Measurements from ENCODE around the gene ECT2L. TPM values are rescaled to one million over a fixed set of nuclear protein-coding genes. Genes with fewer than 3 reads are reported as not detected.

The ECT2L gene
- total and polyA plus RNA-seq, 2 of the 13 experiments (the other 11 are each of a cell fraction or from before 2014, with no cell fraction given), result 0.12 TPM; not detected in 1

- TF ChIP-seq ZNF276 (CRISPR knock-in tag; IDR thresholded peaks at IDR 0.05; ENCODE audit: low read depth), result no peak; the same call in 1 of the 2 replicates
- no peak for TF ChIP-seq ZNF674 (CRISPR knock-in tag; IDR thresholded peaks at IDR 0.05; ENCODE audit: low read depth)
- TF ChIP-seq HDAC6 (IDR thresholded peaks at IDR 0.05; ENCODE audit: low read depth, low read length), result no peak
- TF ChIP-seq TBX3 (IDR thresholded peaks at IDR 0.05; ENCODE audit: borderline replicate concordance), result 0 out of 2 replicates have a peak, but pooled peaks have one; percentile 46
- no peak for TF ChIP-seq NONO (IDR thresholded peaks at IDR 0.05)
- peak; percentile 82; the same call in 1 of the 2 replicates for TF ChIP-seq NONO (CRISPR knock-in tag; conservative IDR thresholded peaks at IDR 0.05)
- TF ChIP-seq U2AF1 (optimal IDR thresholded peaks at IDR 0.05; ENCODE audit: low read depth, low read length), result no peak
- peak; percentile 69 for TF ChIP-seq ZFY (CRISPR knock-in tag; IDR thresholded peaks at IDR 0.05)
- no peak; the same call in 1 of the 2 replicates for TF ChIP-seq ARNT2 (CRISPR knock-in tag; IDR thresholded peaks at IDR 0.05; ENCODE audit: low read depth)
- 0 out of 2 replicates have a peak, but pooled peaks have one; percentile 32 for TF ChIP-seq REL (CRISPR knock-in tag; conservative IDR thresholded peaks at IDR 0.05)
- TF ChIP-seq ZNF562 (CRISPR knock-in tag; IDR thresholded peaks at IDR 0.05; ENCODE audit: borderline replicate concordance), result no peak
- no peak for TF ChIP-seq KLF9 (CRISPR knock-in tag; IDR thresholded peaks at IDR 0.05; ENCODE audit: low read depth)
- no peak for TF ChIP-seq FOXA1 (IDR thresholded peaks at IDR 0.05)
- peak; percentile 32; the same call in 1 of the 2 replicates for TF ChIP-seq FOXA1 (CRISPR knock-in tag; IDR thresholded peaks at IDR 0.05)
- no peak for TF ChIP-seq KIAA2018 (CRISPR knock-in tag; IDR thresholded peaks at IDR 0.05; ENCODE audit: borderline replicate concordance)
- no peak for TF ChIP-seq CHCHD3 (CRISPR knock-in tag; IDR thresholded peaks at IDR 0.05)
- peak; percentile 92 for TF ChIP-seq NR2C2 (CRISPR knock-in tag; IDR thresholded peaks at IDR 0.05; ENCODE audit: borderline replicate concordance)
- no peak for TF ChIP-seq SMC3 (IDR thresholded peaks at IDR 0.05; ENCODE audit: low read length)
Measured at GRCh38 chr6:138773177-138774091, 22.5 kb upstream of the ECT2L start, which contains the start of gene CCDC28A (continued).
